GM21423 (cell line): ENCODE measurements around the gene CFAP97.

ENCODE experiments used
- ATAC-seq: cut with Tn5 transposase; IDR thresholded peaks from one replicate; pipeline ENCODE4 v1.9.1; 2021; ENCODE audit warnings: mild to moderate bottlenecking, moderate library complexity; ENCODE audit not compliant: unreplicated experiment

CFAP97 gene

GRCh38 chr4:185110375-185110823, 93.4 kb downstream of the CFAP97 start:
- ATAC-seq: no peak

GRCh38 chr4:185109736-185110135, 94.1 kb downstream of the CFAP97 start:
- no peak for ATAC-seq
